ENCODE data around the gene PLAAT1. TPM values are rescaled to one million over a fixed set of nuclear protein-coding genes. Genes with fewer than 3 reads are reported as not detected.

Gene PLAAT1
- total RNA-seq, 1 donor from 2014 or later = not detected

Other genes with a start within 250 kb of the PLAAT1 start
- 2.0 TPM for gene ATP13A5, start 137.5 kb downstream of the PLAAT1 start, total RNA-seq

Measured in lower lobe of right lung (tissue), 1 donor.